ENCODE measurements around the gene SCUBE1.

The SCUBE1 gene

DNA sequence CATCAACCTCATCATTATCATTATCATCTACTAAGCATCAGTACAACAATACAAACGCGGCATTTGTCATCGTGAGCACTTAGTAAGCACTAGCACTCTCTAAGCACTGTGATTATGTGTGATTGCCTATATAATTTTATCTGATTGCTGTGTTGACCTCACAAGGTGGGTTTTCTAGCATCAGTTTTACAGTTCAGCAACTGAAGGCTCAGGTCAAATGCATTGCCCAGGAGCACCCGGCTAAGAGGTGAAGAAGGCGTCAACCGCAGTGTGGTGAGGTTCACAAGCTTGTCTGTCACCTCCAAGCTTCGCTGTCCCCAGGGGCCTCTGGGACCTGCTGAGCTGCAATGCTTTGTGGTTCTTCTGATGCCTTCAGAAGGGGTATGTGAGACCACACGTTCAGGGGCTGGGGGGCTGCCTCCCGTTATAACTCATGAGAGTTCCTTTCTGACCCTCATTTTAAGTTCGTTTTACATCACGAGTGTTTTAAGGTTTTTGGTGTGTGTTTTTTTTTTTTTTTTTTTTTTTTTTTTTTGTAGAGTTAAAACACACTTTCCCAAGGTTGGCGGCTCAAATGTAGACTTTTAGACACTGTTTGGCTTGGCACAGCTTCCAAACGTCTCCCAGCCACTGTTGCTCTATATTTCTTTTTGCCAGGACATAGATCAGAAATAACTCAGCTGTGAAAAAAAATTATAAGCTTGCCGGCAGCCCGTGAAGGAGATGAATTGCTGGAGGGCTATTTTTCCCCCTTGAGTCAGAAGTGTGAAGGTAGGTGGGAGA is 33.8 kb upstream of the SCUBE1 start:
- H3K4me3 ChIP-seq (ENCODE audit: low read depth, low read length) = no peak overlapping the region
- TF ChIP-seq, protein P1, sequence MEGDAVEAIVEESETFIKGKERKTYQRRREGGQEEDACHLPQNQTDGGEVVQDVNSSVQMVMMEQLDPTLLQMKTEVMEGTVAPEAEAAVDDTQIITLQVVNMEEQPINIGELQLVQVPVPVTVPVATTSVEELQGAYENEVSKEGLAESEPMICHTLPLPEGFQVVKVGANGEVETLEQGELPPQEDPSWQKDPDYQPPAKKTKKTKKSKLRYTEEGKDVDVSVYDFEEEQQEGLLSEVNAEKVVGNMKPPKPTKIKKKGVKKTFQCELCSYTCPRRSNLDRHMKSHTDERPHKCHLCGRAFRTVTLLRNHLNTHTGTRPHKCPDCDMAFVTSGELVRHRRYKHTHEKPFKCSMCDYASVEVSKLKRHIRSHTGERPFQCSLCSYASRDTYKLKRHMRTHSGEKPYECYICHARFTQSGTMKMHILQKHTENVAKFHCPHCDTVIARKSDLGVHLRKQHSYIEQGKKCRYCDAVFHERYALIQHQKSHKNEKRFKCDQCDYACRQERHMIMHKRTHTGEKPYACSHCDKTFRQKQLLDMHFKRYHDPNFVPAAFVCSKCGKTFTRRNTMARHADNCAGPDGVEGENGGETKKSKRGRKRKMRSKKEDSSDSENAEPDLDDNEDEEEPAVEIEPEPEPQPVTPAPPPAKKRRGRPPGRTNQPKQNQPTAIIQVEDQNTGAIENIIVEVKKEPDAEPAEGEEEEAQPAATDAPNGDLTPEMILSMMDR (IDR thresholded peaks at IDR 0.05; ENCODE audit: low read depth, low read length) = no peak

DNA sequence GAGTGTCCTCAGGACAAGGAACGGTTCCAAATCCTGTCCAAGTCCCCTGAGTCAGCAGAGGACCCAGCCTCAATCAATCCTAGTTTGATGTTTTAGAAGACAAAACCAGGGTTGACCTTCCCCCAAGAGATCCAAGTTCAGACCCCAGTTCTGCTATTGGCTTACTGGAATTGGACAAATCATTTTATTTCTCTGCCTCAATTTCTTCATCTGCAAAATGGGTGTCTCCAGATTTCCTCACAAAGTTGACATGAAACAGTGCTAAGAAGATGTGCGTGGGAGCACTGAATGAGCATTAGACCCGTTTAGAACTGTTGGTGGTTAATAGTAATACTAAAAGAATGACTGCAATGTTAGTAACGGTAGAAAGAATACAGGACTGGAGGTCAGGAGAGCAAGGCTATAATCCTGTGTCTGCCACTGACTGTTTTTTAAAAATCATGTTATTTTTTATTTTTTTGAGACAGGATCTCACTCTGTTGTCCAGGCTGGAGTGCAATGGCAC is 32.8 kb upstream of the SCUBE1 start:
- TF ChIP-seq, protein P1 (IDR thresholded peaks at IDR 0.05; ENCODE audit: low read depth, low read length) = no peak
- no peak overlapping the region for H3K4me3 ChIP-seq (ENCODE audit: low read depth, low read length)

DNA sequence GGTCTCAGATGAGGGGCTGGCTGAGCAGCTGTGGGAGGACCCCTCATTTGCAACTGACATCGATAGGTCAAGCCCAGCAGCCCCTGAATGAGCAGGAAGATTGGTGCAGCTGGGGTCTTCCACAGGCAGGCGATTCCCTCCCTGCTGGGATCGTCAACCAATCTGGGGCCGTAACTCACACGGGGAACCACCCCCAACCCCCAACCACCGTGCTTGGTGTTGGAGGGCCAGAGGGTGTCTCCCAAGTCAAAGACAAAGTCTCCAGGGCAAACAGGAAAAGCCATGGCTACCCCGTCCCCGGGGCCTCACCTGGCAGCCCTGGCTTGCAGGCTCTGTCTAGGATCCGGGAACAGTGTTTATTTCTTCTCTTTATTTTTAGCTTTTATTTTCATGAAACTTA is 26.9 kb upstream of the SCUBE1 start:
- TF ChIP-seq, protein P1 (IDR thresholded peaks at IDR 0.05; ENCODE audit: low read depth, low read length) = no peak
- no peak overlapping the region for H3K4me3 ChIP-seq (ENCODE audit: low read depth, low read length)

DNA sequence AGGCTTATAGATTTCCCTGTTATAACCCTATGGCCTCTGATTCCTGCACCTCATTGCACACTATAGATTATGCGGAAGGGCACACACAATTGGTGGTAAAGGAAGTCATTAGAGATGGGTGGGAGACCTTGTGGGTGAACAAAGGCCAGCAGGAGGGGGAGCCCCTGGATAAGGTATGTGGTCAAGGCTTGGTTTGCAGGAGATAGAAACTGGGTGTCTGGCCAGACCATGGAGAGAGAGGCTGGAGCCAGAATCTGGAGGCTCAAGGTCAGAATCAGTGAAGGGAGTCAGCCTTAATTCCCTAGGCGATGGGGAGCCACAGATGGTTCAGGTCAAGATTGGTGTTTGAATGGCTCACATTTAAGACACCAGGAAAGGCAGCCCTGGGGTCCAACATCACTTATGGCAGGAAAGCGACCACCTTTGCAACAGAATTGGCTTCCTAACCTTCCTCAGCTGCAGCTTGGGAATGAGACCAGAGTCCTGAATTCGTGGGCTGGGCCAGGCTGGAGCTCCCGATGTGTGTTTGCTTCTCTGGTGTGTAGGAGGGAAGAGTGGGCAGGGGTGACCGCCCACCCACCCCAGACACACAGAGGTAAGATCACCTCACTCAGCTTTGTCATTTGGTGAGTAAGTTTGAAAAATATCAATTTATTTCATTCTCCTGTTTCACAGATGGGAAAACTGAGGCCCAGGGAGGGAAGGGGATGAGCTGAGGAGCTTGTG is 22.7 kb upstream of the SCUBE1 start:
- H3K4me3 ChIP-seq (ENCODE audit: low read depth, low read length) = no peak overlapping the region
- TF ChIP-seq, protein P1 (IDR thresholded peaks at IDR 0.05; ENCODE audit: low read depth, low read length) = no peak

DNA sequence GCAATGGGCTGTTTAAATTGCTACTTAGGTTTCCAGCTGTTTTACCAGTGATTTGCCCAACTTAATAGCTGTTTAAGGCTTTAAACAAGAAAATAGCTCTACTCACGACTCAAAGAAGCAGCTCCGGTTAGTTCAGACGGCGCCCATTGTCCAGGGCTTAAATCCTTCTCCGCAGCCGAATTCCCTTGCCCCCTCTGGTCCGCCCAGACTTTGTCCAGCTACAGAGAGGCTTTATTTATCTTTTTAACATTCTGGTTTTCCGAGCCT is 20.9 kb upstream of the SCUBE1 start:
- TF ChIP-seq, protein P1 (IDR thresholded peaks at IDR 0.05; ENCODE audit: low read depth, low read length) = no peak
- no peak overlapping the region for H3K4me3 ChIP-seq (ENCODE audit: low read depth, low read length)

DNA sequence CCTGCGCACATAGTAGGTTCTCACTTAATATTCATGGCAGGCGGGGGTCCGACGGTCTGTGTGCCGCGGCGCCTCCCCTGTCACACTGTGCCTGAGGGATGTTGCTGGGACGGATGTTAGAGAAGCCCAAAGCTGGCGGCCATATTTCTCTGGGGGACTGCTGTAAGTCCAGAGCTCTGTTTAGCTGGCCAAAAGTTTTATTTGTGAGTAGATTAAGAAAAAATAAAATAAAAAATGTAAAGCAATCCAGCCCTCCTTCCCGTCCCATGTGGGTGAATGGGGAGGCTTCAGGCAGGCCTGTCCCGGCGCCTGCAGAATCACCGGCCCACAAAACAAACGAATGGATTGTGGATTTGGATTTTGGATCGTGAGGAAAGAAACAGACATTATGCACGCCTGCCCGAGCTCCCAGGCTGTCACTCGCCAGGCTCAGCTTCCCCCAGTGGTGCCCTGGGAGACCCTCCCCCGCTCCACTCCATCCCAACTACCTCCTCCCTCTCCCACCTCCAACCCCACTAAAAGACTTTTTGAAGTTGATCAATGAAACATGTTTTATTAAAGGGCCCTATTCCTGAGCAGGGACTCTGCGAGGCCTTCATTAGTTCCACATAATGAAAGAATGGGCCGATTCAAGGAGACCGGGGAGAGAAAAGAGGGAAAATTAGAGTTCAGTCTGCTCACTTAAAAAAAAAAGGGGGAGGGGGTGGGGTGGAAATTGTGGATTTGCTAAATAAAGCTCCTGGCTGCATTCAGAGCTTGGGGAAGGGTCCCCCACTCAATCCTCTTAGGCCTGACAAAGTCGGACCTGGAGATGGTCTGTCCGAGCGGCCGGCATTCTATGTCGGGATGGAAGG is 20.4 kb upstream of the SCUBE1 start:
- H3K4me3 ChIP-seq (ENCODE audit: low read depth, low read length) = no peak overlapping the region
- TF ChIP-seq, protein P1 (IDR thresholded peaks at IDR 0.05; ENCODE audit: low read depth, low read length) = no peak
